WTC11 (cell line): Measurements from ENCODE around the gene SERGEF. TPM values are rescaled to one million over a fixed set of nuclear protein-coding genes. Genes with fewer than 3 reads are reported as not detected.

Experiments
- ATAC-seq: fragments of 200-7000 bp; cut with Tn5 transposase; 2 replicates; pipeline ENCODE4 v1.10.0; 2021; ENCODE audit warnings: mild to moderate bottlenecking, moderate library complexity
- CTCF ChIA-PET: fragments of 300-600 bp; sonication (Branson Sonifier 250); formaldehyde crosslinking; loops from one replicate; lab custom pipeline; 2021; ENCODE audit warnings: antibody characterized with exemption; lab: Charles Lee
- POLR2A ChIA-PET: fragments of 350-600 bp; sonication (Branson Sonifier 250); formaldehyde crosslinking; loops from one replicate; lab custom pipeline; 2021; ENCODE audit warnings: antibody characterized with exemption; lab: Charles Lee
- DNase-seq: peaks from one replicate; pipeline ENCODE4 v3.0.0; 2021; ENCODE audit warnings: low spot score
- H3K27ac Mint-ChIP-seq: 2 replicates; pipeline ENCODE4 v1.8.0; 2021; ENCODE audit warnings: mixed read lengths
- H3K27me3 Mint-ChIP-seq: 2 replicates; pipeline ENCODE4 v1.8.0; 2021; ENCODE audit warnings: low read depth, mild to moderate bottlenecking, moderate library complexity, mixed read lengths
- H3K36me3 Mint-ChIP-seq: 2 replicates; pipeline ENCODE4 v1.8.0; 2021; ENCODE audit warnings: mixed read lengths
- H3K4me1 Mint-ChIP-seq: 2 replicates; pipeline ENCODE4 v1.8.0; 2022; ENCODE audit warnings: mixed read lengths
- H3K4me3 Mint-ChIP-seq: 2 replicates; pipeline ENCODE4 v1.8.0; 2021; ENCODE audit warnings: mild to moderate bottlenecking, moderate library complexity, mixed read lengths
- H3K9me3 Mint-ChIP-seq: 2 replicates; pipeline ENCODE4 v1.8.0; 2021; ENCODE audit warnings: mixed read lengths
- ARID4B ChIP-seq: sonication (generic); formaldehyde crosslinking; IDR thresholded peaks from 2 replicates; pipeline ENCODE4 v1.8.0; 2023; ENCODE audit warnings: missing genetic modification reagents, mild to moderate bottlenecking, borderline replicate concordance
- ATF2 ChIP-seq: sonication (generic); formaldehyde crosslinking; IDR thresholded peaks from 2 replicates; pipeline ENCODE4 v1.8.1; 2022; ENCODE audit warnings: low read depth, missing genetic modification reagents, borderline replicate concordance
- FOXK1 ChIP-seq: sonication (generic); formaldehyde crosslinking; IDR thresholded peaks from 2 replicates; pipeline ENCODE4 v1.8.0; 2022; ENCODE audit warnings: mild to moderate bottlenecking, moderate library complexity, missing genetic modification reagents
- FOXP1 ChIP-seq: sonication (generic); formaldehyde crosslinking; IDR thresholded peaks from 2 replicates; pipeline ENCODE4 v1.8.0; 2022; ENCODE audit warnings: missing genetic modification reagents, mild to moderate bottlenecking, moderate library complexity, borderline replicate concordance
- HMGA2 ChIP-seq: fragments of 250-450 bp; sonication (Bioruptor Pico); IDR thresholded peaks from 2 replicates; pipeline ENCODE4 v1.4.0; 2021; ENCODE audit warnings: mild to moderate bottlenecking, moderate library complexity
- IRF1 ChIP-seq: sonication (generic); formaldehyde crosslinking; IDR thresholded peaks from 2 replicates; pipeline ENCODE4 v1.8.0; 2023; ENCODE audit warnings: missing genetic modification reagents
- JAZF1 ChIP-seq: fragments of 250-450 bp; sonication (Bioruptor Pico); IDR thresholded peaks from 2 replicates; pipeline ENCODE4 v1.9.0; 2021; ENCODE audit warnings: moderate library complexity, mild to moderate bottlenecking, inconsistent platforms
- MXD4 ChIP-seq: fragments of 250-450 bp; sonication (Bioruptor Pico); IDR thresholded peaks from 2 replicates; pipeline ENCODE4 v1.8.0; 2021; ENCODE audit warnings: mild to moderate bottlenecking, moderate library complexity, borderline replicate concordance
- MYBL2 ChIP-seq: sonication (generic); formaldehyde crosslinking; IDR thresholded peaks from 2 replicates; pipeline ENCODE4 v1.8.1; 2023; ENCODE audit warnings: mild to moderate bottlenecking, moderate library complexity, missing genetic modification reagents
- NFE2L1 ChIP-seq: sonication (generic); formaldehyde crosslinking; IDR thresholded peaks from 2 replicates; pipeline ENCODE4 v1.8.1; 2023; ENCODE audit warnings: missing genetic modification reagents
- OVOL2 ChIP-seq: fragments of 250-450 bp; sonication (Bioruptor Pico); IDR thresholded peaks from 2 replicates; pipeline ENCODE4 v1.9.0; 2021; ENCODE audit warnings: mild to moderate bottlenecking, borderline replicate concordance
- STAT6 ChIP-seq: sonication (generic); formaldehyde crosslinking; conservative IDR thresholded peaks from 2 replicates; pipeline ENCODE4 v1.8.1; 2023; ENCODE audit warnings: mild to moderate bottlenecking, low read depth, missing genetic modification reagents, moderate library complexity
- ZBTB21 ChIP-seq: sonication (generic); formaldehyde crosslinking; IDR thresholded peaks from 2 replicates; pipeline ENCODE4 v1.8.1; 2023; ENCODE audit warnings: mild to moderate bottlenecking, missing genetic modification reagents, borderline replicate concordance
- ZNF138 ChIP-seq: sonication (generic); formaldehyde crosslinking; conservative IDR thresholded peaks from 2 replicates; pipeline ENCODE4 v1.8.1; 2022; ENCODE audit warnings: mild to moderate bottlenecking, moderate library complexity, missing genetic modification reagents
- ZNF263 ChIP-seq: sonication (generic); formaldehyde crosslinking; IDR thresholded peaks from 2 replicates; pipeline ENCODE4 v1.8.1; 2022; ENCODE audit warnings: low read depth, mild to moderate bottlenecking, moderate library complexity, missing genetic modification reagents
- total RNA-seq: library from RNA; stranded (reverse); gene quantifications from 3 replicates; pipeline ENCODE4 v1.2.3, GENCODE V29; 2021

The SERGEF gene
- total RNA-seq, 1 experiment from 2014 or later = 35.5 TPM

- Mint-ChIP-seq H3K27me3 (no peaks in the 10 kb centered on the region; the same call in none of the 2 replicates), H3K27ac (no peak overlapping the region), H3K4me3 (no peak overlapping the region), H3K9me3 (no peaks in the 10 kb centered on the region), H3K36me3 (no peaks in the 10 kb centered on the region), H3K4me1 (no peaks in the 10 kb centered on the region)
- DNase-seq (no peak), ATAC-seq (no peak)
- TF ChIP-seq HMGA2 (CRISPR knock-in tag) = no peak
- no peak for TF ChIP-seq NFE2L1 (CRISPR knock-in tag)
- TF ChIP-seq JAZF1 (CRISPR knock-in tag) = no peak
- TF ChIP-seq STAT6 (CRISPR knock-in tag) = no peak
- no peak for TF ChIP-seq FOXP1 (CRISPR knock-in tag)
- TF ChIP-seq FOXK1 (CRISPR knock-in tag) = no peak
- TF ChIP-seq ATF2 = no peak
- TF ChIP-seq ZNF263 (CRISPR knock-in tag) = no peak
- TF ChIP-seq IRF1 (CRISPR knock-in tag) = no peak
- ChIA-PET CTCF (interaction anchor here (1.1 to 3.0 kb wide), 11 partner anchors 9 to 220 kb away, joined by 3 to 28 read pairs (median 7); partner anchors contain the start of gene KCNC1), POLR2A (no interaction called here)
Measured at GRCh38 chr11:17753153-17753552, 259.7 kb downstream of the SERGEF start.

GRCh38 chr11:17752144-17752543 is 260.7 kb downstream of the SERGEF start:
- DNase-seq = no peak
- Mint-ChIP-seq H3K27ac (no peak overlapping the region), H3K9me3 (no peaks in the 10 kb centered on the region), H3K4me3 (no peak overlapping the region), H3K27me3 (no peaks in the 10 kb centered on the region; the same call in none of the 2 replicates), H3K36me3 (no peaks in the 10 kb centered on the region), H3K4me1 (no peaks in the 10 kb centered on the region)
- POLR2A ChIA-PET = no interaction called here
- no peak for TF ChIP-seq ZNF263 (CRISPR knock-in tag)
- TF ChIP-seq MYBL2 (CRISPR knock-in tag) = no peak
- no peak for TF ChIP-seq ZBTB21 (CRISPR knock-in tag)
- TF ChIP-seq ZNF138 (CRISPR knock-in tag) = no peak
- TF ChIP-seq MXD4 (CRISPR knock-in tag) = no peak
- no peak for TF ChIP-seq ARID4B (CRISPR knock-in tag)
- TF ChIP-seq OVOL2 (CRISPR knock-in tag) = no peak
- ATAC-seq = no peak
- CTCF ChIA-PET = interaction anchor here (0.7 to 3.0 kb wide), 15 partner anchors 10 to 227 kb away, joined by 3 to 28 read pairs (median 4); partner anchors contain the start of gene KCNC1
